NB4 (cell line): ENCODE measurements around the gene VDR.

Source experiments
- MYC ChIP-seq: IDR thresholded peaks from 2 replicates; pipeline ENCODE4 v1.6.1; 2011; ENCODE audit warnings: low read depth, low read length
- POLR2A ChIP-seq: IDR thresholded peaks from 2 replicates; pipeline ENCODE4 v1.6.1; 2011; ENCODE audit warnings: mild to moderate bottlenecking; ENCODE audit not compliant: insufficient read length; ENCODE audit errors: extremely low read depth
- TF ChIP-seq, protein P1 (sequence below): IDR thresholded peaks from one replicate; pipeline ENCODE4 v1.5.1; 2012; ENCODE audit warnings: low read depth, low read length
- TF ChIP-seq, protein P2 (sequence below): IDR thresholded peaks from 2 replicates; pipeline ENCODE4 v1.6.1; 2011; ENCODE audit warnings: low read depth, low read length

DNA sequence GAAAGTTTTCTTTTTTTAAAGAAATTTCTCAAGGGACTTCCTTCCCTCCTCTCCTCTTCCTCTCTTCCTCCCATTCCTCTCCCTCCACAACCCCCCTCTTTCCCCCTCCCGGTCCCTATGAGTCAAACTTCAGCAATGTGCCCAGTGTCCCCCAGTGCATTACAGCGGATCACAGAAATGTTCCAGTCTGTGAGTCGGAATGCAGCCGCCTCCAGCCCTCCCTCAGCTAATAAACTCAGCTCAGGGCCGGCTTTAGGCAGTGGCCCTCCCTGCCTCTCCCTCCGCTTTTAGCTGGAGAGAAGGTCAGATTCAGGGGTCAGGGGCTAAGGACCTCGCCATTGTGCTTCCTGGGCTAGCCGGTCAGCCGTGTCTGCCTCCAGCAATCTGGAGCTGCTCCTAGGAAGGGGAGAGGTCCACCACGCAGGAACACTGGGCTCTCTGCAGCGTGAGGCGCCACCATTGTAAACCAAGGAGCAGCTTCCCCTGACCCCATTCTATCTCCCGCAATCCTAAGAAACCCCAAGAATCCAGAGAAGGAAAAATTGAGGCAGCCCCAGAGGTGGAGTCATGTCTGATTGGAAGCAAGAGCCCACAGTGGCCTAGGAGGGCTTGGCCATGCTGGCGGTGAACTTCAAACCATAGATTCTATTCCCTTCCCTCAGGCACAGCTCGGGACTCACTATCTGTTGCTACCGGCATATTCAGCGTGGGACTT lies 84.0 kb downstream of the VDR start:
- TF ChIP-seq, protein P1, sequence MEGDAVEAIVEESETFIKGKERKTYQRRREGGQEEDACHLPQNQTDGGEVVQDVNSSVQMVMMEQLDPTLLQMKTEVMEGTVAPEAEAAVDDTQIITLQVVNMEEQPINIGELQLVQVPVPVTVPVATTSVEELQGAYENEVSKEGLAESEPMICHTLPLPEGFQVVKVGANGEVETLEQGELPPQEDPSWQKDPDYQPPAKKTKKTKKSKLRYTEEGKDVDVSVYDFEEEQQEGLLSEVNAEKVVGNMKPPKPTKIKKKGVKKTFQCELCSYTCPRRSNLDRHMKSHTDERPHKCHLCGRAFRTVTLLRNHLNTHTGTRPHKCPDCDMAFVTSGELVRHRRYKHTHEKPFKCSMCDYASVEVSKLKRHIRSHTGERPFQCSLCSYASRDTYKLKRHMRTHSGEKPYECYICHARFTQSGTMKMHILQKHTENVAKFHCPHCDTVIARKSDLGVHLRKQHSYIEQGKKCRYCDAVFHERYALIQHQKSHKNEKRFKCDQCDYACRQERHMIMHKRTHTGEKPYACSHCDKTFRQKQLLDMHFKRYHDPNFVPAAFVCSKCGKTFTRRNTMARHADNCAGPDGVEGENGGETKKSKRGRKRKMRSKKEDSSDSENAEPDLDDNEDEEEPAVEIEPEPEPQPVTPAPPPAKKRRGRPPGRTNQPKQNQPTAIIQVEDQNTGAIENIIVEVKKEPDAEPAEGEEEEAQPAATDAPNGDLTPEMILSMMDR, result no peak
- TF ChIP-seq POLR2A, result no peak
- TF ChIP-seq MYC, result no peak
- TF ChIP-seq, protein P2, sequence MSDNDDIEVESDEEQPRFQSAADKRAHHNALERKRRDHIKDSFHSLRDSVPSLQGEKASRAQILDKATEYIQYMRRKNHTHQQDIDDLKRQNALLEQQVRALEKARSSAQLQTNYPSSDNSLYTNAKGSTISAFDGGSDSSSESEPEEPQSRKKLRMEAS, result no peak
